Ovary (tissue), 3 donors: ENCODE measurements around the gene ADGRG3.

Source experiments
- CTCF ChIP-seq, 3 donors: fragments of 450-650 bp in 2 of 3; fragments of 200-600 bp in 1 of 3; IDR thresholded peaks; one replicate each; pipeline versions ENCODE4 v1.5.1 to v1.8.0; 2016 to 2022; ENCODE audit warnings: antibody characterized with exemption in 3 of 3, mild to moderate bottlenecking in 1 of 3
- POLR2A ChIP-seq: fragments of 450-650 bp; IDR thresholded peaks from one replicate; pipeline ENCODE4 v1.6.1; 2017; ENCODE audit warnings: antibody characterized with exemption, mild to moderate bottlenecking, moderate library complexity
- donor health status: DM: no; HTN: no; CAD: no.

DNA sequence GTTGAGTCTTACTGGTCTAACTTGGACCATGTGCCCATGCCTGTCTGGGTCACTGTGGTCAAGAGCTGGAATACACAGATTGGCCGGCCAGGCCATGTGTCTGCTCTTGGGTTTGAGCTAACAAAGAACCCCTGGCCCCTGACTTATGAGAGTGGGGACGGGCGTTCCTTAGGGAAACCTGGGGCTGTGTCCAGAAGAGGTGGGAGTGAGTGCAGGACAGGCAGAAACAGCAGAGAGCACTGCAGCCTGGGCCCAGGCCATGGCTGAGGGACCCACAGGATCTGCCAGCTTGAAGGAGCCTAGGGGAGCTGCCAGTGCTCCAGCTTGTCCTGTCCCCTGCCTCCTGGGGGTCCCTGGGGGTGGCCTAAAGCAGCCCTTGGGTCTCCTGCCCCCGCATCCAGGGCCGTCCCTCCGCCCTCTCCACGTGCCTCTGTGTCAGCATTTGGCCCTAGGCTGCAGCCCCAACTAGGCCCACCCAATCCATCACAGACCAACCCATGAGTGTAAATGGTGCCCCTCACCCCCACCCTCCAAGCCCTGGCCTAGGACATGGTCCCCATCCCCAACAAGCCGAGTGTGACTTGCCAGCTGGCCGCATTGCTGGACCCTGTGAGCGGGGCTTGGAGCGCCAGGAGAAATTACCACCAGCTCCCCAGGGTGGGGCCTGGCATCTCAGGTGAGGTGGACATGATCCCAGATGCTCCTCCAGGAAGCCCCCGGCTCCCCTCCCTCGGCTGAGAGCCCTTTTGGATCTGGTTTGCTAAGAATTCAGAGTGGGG is 14.0 kb downstream of the ADGRG3 start:
- no peak for TF ChIP-seq CTCF (IDR thresholded peaks at IDR 0.05)
- no peak for TF ChIP-seq POLR2A
